Measurements from ENCODE around the gene SCUBE1.
A peak's percentile ranks its signal among the peaks of the same experiment; 100 is the strongest.
"Not testable (repeated sequence)": the region's sequence is repeated elsewhere in the genome, so short reads cannot be mapped to it uniquely, and the experiment has no call there.

The SCUBE1 gene

GRCh38 chr22:43299736-43300135 lies 43.4 kb downstream of the SCUBE1 start:
- DNase-seq = no peak

GRCh38 chr22:43298062-43298801 lies 44.9 kb downstream of the SCUBE1 start:
- DNase-seq = no peak

- no peak for DNase-seq
Measured at GRCh38 chr22:43297270-43298061, 45.7 kb downstream of the SCUBE1 start.

- DNase-seq = no peak
Measured at GRCh38 chr22:43296276-43296902, 46.8 kb downstream of the SCUBE1 start.

GRCh38 chr22:43295660-43296059 lies 47.5 kb downstream of the SCUBE1 start:
- DNase-seq = no peak

GRCh38 chr22:43295173-43295572 lies 48.0 kb downstream of the SCUBE1 start:
- no peak for DNase-seq

- DNase-seq = peak; percentile 34
Measured at GRCh38 chr22:43293655-43294392, 49.3 kb downstream of the SCUBE1 start.

GRCh38 chr22:43293259-43293654 lies 49.9 kb downstream of the SCUBE1 start:
- no peak for DNase-seq

GRCh38 chr22:43292630-43293018 lies 50.5 kb downstream of the SCUBE1 start:
- no peak for DNase-seq

- no peak for DNase-seq
Measured at GRCh38 chr22:43291381-43291780, 51.8 kb downstream of the SCUBE1 start.

GRCh38 chr22:43289976-43290721 lies 53.0 kb downstream of the SCUBE1 start:
- DNase-seq = peak; percentile 50

GRCh38 chr22:43289531-43289963 lies 53.6 kb downstream of the SCUBE1 start:
- DNase-seq = no peak

- no peak for DNase-seq
Measured at GRCh38 chr22:43288807-43289420, 54.3 kb downstream of the SCUBE1 start.

GRCh38 chr22:43288378-43288777 lies 54.8 kb downstream of the SCUBE1 start:
- no peak for DNase-seq

- DNase-seq = no peak
Measured at GRCh38 chr22:43287441-43287840, 55.7 kb downstream of the SCUBE1 start.

GRCh38 chr22:43281394-43281793 lies 61.8 kb downstream of the SCUBE1 start:
- DNase-seq = no peak

GRCh38 chr22:43280523-43280886 lies 62.7 kb downstream of the SCUBE1 start:
- not testable (repeated sequence) for DNase-seq

- DNase-seq = no peak
Measured at GRCh38 chr22:43279867-43280522, 63.2 kb downstream of the SCUBE1 start.

GRCh38 chr22:43277987-43278601 lies 65.1 kb downstream of the SCUBE1 start:
- DNase-seq = peak; percentile 38

- DNase-seq = no peak
Measured at GRCh38 chr22:43277091-43277490, 66.1 kb downstream of the SCUBE1 start.

- DNase-seq = no peak
Measured at GRCh38 chr22:43276321-43276720, 66.9 kb downstream of the SCUBE1 start.

Measured in hematopoietic multipotent progenitor cell treated with erythropoietin and hydrocortisone succinate and interleukin-3 and kit ligand, for 4 days (in vitro differentiated cells).